HG03432 (cell line): Measurements from ENCODE around the gene SLC19A1.
"Not testable (repeated sequence)": the region's sequence is repeated elsewhere in the genome, so short reads cannot be mapped to it uniquely, and the experiment has no call there.

ENCODE experiments used
- ATAC-seq: cut with Tn5 transposase; IDR thresholded peaks from one replicate; pipeline ENCODE4 v1.9.1; 2021; ENCODE audit warnings: mild to moderate bottlenecking, moderate library complexity; ENCODE audit not compliant: unreplicated experiment

SLC19A1 gene

DNA sequence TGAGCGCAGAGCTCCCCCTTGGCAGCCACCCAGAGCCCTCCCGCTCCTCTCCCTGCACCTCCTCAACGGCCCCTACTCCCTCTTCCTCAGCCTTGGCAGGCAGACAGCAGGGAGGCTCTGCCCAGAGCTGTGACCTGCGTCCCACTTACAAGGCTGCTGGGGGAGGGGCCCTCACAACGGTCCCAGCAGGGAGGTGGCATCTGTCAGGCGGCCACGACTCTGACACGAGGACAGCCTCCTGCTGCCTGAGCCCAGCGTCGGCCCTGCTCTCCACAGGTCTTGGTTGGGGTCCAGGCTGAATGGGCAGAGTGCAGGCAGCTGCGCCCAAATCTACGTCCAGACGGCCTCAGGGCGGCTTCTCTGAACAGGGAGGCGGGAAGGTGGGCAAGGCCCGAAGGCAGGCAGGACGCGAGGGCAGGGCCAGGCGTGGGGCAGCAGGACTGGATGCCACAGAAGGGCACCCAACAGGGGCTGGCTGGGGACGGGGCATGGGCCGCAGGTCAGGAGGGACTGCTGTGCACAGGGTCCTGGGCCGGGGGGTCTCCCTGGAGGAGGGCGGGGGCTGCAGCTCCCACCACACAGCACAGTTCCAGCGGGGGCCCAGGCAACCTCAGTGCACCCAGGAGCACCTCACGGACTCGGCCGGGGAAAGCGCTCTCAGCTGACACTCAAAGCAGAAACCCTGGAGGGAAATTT, 7.5 kb downstream of the SLC19A1 start:
- no peak for ATAC-seq

DNA sequence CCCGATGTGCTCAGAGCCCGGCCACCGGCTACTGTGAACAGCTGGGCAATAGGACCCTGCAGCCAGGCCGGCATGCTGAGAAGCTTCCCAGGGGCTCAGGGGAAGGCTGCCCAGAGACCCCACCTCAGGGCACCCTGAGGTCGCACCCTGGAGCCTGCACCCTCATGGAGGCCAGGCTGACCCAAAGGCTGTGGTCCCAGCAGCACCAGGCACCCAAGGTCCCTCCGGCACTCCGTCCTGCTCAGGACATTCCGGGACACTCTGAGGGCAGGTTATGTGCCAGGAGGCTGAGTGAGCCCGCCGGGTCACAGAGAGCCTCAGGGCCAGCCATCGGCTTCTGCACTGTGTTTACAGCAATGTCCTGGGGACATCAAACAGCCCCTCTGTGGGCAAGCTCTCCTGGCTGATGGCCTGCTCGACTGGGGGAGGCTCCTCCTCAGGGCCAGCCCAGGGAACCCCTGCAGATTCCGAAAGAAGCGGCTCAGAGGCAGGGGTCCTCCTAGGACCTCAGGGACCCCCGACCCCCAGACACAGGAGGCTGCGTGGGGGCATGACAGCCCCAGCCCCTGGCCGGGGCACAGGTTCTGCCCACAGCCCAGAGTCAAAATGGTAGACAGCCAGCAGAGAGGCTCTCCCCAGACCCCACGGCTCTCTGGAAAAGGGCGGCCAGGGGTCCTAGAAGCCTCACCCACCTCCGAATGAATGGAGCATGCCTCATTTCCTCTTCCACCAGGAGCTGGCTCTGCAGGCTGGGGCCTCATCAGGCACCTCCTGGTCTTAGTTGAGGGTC, 8.2 kb downstream of the SLC19A1 start:
- no peak for ATAC-seq

DNA sequence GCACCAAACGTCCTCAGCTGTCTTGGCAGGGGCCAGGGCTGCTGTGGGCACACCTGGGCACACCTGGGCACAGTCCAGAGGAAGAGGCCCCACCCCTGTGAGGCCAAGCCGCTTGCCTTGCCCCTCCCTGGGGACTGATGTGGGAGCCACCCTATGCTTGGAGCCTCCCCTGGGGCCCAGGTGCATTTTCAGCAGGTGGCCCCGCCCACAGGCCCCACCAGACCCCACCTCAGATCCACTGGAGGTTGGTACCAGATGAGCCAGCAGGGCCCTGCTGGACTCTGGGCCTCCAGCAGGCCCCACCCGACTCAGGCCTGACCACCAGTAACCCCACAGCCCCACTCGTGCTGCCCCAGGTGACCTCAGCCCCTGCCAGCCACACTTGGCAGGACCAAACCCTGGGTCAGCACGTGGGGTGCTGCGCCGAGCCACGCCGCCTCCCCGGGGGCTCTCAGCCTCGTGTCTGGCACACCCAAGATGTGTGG, 8.8 kb downstream of the SLC19A1 start:
- no peak for ATAC-seq

DNA sequence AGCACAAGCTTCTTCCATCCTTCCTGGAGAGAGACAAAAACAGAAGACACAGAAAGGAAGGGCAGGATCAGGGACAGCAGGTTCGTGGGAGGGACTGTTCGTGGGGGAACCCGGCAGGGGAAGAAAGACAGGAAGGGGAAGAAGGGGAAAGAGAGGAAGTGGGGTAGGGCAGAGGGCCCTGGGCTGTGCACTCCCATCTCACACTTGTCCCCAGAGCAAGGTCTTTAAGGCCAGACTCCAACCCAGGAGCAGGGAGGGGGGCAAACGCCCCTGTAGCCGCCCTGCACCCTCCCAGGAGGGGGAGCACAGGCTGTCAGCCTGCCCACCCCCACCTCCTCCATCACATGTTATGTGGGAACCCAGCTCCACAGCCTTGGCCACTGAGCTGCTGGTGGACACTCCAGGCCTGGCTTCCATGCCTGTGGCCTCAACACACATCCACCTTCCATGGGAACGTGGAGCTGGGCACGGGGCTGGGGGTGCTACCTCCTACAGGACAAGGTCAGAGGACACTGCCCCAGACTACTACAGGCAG, 9.3 kb downstream of the SLC19A1 start:
- ATAC-seq: no peak

DNA sequence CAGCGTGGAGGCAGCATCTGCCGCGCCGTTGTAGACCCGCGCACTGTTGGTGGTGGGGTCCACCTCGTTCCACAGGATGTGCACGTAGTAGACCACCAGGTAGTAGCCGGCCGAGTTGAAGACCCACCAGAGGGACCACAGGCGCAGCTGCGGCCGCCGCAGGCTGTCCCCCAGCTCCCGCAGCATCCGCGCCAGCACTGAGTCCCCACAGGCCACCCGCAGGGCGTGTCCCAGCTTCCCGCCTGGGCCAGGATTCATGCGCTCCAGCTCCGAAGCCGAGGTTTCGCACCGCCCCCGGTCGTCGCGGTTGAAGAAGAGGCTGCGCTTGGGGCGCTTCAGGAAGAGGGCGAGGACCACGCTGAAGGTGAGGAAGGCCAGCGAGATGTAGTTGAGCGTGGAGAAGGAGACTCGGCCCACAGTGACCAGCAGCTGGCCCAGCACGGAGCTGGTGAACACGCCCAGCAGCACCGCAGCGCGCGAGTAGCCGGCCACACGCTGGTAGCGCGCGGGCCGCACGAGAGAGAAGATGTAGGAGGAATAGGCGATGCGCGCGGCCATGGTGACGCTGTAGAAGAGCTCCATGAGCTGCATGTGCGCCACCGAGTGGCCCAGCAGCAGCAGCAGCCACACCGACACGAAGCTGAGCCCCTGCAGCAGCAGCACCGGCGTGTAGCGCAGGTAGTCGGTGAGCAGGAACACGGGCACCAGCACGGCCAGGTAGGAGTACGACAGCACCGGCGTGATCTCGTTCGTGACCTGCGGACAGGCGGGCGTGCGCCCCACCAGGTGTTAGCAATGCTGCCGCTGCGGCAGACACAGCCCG, 10.6 kb downstream of the SLC19A1 start:
- ATAC-seq: no peak

DNA sequence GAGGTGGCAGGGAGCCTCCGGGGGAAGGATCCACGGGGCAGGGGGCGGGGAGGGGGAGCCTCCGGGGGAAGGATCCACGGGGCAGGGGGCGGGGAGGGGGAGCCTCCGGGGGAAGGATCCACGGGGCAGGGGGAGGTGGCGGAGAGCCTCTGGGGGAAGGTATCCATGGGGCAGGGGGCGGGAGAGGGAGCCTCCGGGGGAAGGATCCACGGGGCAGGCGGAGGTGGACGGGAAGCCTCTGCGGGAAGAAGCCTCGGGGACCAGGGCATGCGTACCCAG, 11.2 kb downstream of the SLC19A1 start:
- ATAC-seq: not testable (repeated sequence)

DNA sequence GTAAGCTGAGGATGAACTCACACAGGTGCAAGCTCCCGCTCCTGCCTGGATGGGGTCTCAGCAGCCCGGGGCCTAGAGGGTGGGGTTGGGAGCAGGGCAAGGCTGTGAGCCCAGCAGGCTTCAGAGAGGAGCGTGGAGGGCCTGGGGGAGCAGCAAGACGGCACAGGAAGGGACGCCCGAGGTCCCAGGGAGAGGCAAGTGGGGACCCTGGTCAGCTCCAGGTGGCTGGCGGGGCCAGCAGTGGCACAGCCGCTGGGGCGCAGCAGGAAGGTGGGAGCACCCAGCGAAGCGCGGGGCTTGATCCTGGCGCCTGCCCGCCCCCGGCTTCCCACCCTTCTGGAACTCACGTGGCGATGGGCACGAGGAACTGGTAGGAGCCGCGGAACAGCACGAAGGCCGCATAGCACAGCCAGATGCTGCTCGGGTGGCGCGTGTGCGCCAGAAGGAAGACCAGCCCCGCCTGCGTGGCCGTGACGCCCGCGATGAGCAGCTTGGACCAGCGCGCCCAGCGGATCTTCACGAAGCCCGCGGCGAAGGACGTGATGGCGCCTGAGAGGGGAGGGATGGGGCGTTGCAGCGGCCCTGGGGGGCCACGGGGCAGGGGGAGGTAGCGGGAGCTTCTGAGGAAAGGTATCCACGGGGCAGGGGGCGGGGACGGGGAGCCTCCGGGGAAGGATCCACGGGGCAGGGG, 11.7 kb downstream of the SLC19A1 start:
- ATAC-seq: no peak

DNA sequence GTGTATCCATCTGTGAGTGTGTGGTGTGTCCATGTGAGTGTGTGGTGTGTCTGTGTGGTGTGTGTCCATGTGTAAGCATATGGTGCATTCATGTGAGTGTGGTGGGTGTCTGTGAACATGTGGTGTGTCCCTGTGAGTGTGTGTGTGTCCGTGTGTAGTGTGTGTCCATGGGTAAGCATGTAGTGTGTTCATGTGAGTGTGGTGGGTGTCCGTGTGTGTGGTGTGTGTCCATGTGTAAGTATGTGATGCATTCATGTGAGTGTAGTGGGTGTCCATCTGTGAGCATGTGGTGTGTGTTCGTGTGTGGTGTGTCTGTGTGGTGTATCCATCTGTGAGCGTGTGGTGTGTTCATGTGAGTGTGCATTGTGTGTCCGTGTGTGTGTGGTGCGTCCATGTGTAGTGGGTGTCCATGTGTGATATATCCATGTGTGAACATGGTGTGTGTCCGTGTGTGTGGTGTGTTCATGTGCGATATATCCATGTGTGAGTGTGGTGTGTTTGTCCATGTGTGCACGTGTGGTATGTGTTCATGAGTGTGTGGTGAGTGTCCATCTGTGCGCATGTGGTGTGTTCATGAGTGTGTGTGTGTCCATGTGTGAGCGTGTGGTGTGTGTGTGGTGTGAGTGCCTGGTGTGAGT, 12.3 kb downstream of the SLC19A1 start:
- no peak for ATAC-seq

DNA sequence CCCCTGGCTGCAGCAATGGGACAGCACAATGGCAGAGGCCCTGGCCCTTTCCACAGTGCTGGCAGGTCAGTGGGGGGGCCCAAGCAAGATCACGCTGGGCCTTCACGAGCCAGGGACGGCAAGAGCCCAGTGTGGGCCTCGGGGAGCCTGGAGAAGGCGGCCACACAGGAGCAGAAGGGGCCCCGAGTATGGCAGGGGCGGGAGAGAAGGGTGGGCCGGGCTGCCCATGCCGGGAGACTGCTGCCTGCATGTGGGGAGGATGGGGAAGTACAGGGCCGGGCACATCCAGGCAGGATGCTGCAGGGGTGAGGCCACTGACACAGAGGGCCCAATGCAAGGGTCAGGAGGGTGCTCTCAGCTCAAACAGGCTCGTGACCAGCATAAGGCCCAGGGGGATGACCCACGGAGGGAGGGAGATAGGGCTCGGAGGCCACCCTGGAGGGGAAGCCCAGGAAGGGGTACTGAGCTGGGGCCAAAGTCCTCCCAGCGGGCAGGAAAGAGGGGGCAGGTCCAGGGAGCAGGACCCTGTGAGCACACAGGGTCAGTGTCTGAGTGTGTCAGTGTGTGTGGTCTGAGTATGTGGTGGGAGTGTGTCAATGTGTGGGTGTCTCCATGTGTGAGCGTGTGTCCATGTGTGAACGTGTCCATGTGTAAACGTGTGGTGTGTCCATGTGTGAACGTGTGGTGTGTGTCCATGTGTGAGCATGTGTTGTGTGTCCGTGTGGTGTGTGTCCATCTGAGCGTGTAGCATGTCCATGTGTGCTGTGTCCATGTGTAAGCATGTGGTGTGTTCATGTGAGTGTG, 13.1 kb downstream of the SLC19A1 start:
- ATAC-seq: no peak

DNA sequence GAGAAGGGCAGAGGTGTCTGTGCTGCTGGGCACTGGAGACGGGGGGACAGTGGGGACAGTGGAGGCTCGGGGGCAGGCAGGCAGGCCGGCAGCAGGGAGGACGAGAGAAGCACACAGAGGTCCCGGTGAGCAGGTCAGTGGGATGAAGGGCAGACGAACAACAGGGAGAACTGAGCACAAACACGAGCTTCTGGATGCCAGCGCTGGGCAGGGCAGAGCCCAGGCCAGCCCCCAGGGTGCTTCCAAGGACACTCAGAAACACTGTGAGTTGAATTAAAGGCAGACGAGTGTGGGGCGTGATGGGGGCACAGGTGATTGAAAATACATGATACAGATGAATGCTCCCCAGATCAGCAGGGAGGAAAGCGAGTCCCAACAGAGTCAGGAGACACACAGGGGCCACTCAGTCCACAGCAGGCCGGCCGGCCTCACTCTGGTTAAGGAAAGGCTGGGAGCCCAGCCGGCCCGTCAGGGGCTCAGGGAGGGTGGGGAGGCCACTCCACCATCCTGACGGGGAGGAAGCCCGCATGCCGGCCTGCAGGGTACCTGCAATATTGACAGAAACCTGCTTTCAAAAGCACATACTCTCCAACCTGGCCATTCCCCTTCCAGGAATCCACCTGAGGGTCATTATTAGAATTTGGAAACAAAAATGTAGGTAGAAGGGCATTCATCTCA, 14.1 kb downstream of the SLC19A1 start:
- ATAC-seq: no peak

DNA sequence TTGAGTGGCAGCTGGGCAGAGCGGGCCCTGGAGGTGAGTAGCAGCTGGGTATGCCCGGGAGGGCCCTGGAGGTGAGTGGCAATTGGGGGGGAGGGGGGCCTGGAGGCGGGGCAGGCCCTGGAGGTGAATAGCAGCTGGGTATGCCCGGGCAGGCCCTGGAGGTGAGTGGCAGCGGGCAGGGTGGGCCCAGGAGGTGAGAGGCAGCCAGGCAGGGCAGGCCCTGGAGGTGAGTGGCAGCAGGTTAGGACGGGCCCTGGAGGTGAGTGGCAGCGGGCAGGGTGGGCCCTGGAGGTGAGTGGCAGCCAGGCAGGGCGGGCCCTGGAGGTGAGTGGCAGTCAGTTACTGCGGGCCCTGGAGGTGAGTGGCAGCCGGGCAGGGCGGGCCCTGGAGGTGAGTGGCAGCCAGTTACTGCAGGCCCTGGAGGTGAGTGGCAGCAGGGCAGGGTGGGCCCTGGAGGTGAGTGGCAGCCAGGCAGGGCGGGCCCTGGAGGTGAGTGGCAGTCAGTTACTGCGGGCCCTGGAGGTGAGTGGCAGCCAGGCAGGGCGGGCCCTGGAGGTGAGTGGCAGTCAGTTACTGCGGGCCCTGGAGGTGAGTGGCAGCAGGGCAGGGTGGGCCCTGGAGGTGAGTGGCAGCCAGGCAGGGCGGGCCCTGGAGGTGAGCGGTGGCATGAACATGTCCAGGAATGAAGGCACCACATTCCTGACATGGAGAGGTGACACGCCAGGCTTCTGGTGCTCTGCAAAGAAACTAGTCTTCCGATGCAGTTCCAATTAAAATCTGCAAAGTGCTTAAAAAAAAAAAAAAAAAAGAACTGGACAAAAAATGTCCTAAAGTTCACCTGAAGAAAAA, 14.9 kb downstream of the SLC19A1 start:
- not testable (repeated sequence) for ATAC-seq

DNA sequence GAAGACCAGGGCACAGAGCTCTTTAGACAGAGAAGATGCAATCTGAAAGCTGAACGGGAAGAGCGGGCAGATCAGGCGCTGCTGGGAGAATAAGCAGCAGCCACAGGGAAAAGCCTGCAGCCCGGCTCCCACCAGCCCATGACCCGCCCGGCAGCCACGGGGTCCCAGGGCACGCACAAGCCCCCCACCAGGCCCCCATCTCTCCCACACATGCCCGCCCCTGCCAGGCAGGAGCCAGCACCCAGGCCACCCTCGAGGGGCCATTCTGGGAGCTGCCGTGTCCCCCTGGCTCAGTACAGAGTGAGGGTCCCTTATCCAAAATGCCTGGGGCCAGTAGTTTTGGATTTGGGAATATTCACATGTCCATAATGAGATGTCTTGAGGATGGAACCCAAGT, 16.3 kb downstream of the SLC19A1 start:
- no peak for ATAC-seq

DNA sequence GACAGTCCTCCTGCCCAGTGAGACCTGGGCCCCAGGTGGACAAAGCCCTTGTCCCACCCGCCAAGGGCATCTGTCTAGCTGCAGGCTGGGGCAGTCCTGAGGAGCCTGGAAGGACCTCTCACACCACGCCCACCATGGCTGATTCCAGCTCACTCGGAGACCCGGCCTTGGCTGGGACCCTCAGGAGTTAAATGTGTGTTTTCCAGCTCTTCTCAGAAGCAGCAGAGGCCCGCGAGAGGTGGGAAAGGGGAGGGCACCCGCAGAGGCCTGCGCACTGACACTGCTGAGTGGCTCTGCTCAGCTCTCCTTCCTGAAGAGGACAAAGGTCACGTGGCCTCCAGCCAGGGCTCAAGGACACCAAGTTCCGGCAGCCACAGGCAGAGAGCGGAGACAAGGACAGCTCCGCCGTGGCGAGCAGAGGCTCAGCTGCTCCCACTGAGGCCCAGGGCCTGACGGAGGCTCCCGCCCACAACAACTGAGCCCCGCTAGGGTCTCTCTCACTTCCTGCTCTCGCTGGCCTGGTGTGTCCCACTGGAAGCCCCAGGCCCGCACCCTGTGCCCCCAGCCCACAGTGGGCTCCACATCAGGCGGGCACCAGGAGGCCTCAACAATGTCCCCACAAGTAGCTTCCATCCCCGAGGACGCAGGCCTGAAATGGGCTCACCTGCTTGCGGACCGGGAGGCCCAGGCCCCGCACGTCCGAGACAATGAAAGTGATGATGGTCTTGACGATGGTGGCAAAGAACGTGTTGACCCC, 16.9 kb downstream of the SLC19A1 start:
- no peak for ATAC-seq

DNA sequence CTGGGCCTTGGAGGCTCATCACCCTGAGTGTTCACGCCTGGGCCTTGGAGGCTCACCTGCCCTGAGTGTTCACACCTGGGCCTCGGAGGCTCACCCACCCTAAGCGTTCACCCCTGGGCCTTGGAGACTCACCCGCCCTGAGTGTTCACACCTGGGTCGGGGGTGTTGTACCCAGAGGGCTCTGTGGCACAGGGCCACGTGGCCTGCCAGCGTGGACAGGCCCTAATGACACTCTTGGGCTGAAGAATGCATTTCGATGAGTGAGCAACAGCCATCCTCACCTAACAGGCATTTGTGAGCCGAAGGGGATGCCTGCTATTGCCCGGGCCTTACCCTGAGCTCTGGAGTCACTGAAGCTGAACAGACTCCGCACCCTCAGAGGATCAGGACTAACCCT, 17.5 kb downstream of the SLC19A1 start:
- ATAC-seq: no peak

DNA sequence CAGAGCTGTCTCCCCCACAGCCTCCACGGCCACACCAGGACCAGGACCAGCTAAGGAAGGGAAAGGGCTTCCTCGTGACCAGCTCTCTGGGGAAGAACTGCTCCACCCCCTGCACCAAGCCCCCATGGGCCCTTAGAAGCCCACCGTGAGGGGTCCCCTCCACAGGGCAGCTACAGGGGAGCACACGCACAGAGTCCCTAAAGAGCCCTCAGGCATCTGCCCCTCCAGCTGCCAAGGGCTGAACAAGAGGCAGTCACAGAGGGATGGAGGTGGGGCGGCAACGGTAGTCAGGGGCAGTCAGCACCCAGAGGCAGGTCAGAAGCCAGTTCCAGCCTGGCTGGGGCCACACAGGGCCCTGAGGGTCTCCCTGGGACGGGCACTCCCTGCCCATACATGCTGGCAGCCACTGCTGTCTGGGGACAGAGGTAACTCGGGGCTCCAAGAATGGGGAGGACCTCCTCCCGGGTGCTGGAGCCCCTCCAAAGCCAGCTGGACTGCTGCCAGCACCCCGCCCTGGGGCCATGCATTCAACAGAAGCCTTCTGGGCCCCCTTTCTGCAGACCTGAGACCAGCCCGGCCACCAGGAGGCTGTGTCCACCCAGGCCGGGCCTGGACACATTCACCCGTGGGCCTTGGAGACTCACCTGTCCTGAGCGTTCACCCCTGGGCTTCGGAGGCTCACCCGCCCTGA, 18.7 kb downstream of the SLC19A1 start:
- no peak for ATAC-seq

DNA sequence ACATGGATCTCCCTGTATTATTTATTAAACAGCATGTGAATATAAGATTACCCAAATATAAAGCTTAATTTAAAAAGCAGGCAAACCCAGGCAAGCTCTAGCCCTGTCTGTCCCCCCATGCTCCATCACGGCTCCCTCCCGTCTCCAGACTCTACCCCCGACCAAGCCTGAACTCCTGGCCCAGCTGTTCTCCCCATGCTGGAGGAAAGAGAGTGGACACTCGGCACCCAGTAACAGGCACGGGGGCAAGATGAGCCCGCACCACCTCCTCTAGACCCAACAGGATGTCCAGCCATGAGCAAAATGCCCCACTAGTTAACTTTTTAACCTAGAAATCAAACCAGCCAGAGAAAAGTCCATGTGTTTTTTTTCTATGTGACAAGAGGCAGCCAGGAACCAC, 19.3 kb downstream of the SLC19A1 start:
- ATAC-seq: no peak

DNA sequence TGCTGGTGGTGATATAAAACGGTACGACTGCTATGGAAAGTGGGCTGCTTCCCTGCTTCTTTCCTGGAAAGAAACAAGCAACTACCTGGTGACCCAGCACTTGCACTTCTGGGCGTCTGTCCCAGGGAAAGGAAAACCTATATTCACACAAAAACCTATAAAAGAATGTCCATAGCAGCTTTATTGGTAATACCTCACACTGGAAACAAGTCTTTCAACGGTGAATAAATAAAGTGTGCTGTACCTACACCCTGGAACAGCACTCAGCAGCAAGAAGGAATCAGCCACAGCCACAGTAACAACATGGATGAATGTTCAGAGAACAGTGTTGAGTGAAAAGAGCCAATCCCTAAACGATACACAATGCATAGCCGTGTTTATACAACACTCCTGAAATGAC, 19.9 kb downstream of the SLC19A1 start:
- no peak for ATAC-seq
